Measurements from ENCODE around the gene NECTIN2.

NECTIN2 gene

GRCh38 chr19:44867578-44867977 is 21.5 kb downstream of the NECTIN2 start:
- Histone ChIP-seq H3F3A (ENCODE audit: insufficient read depth, low read length) (no peaks in the 10 kb centered on the region), H3K27ac (ENCODE audit: low read length) (no peak overlapping the region), H3K4me2 (ENCODE audit: low read depth, low read length) (no peak overlapping the region), H4K20me1 (ENCODE audit: insufficient read depth, low read length) (no peaks in the 10 kb centered on the region), H3K79me2 (ENCODE audit: low read length) (no peaks in the 10 kb centered on the region), H3K36me3 (replicated peaks; ENCODE audit: insufficient read depth, low read length) (no peaks in the 10 kb centered on the region), H3K9me2 (replicated peaks; ENCODE audit: insufficient read depth, low read length) (no peaks in the 10 kb centered on the region), H3K4me1 (ENCODE audit: low read length) (no peaks in the 10 kb centered on the region), H2AFZ (ENCODE audit: low read length) (no peak overlapping the region), H3K4me3 (ENCODE audit: low read length) (no peak overlapping the region), H3K9ac (ENCODE audit: low read length) (no peak overlapping the region), H3K27me3 (replicated peaks; ENCODE audit: insufficient read depth, low read length) (peaks cover 78% of the 10 kb centered on the region), H3K9me3 (replicated peaks; ENCODE audit: insufficient read depth, low read length) (no peaks in the 10 kb centered on the region)
- no peak for TF ChIP-seq EZH2phosphoT487 (IDR thresholded peaks at IDR 0.05; ENCODE audit: low read length)
- no peak for TF ChIP-seq EZH2 (optimal IDR thresholded peaks at IDR 0.05; ENCODE audit: low read depth, low read length)
- TF ChIP-seq CTCF (IDR thresholded peaks at IDR 0.05; ENCODE audit: low read length), result no peak
- no peak for DNase-seq

GRCh38 chr19:44869733-44870470 is 23.8 kb downstream of the NECTIN2 start:
- no peak overlapping the region for H3K9ac ChIP-seq (ENCODE audit: low read length)
- no peaks in the 10 kb centered on the region for H4K20me1 ChIP-seq (ENCODE audit: insufficient read depth, low read length)
- H3K27ac ChIP-seq (ENCODE audit: low read length), result no peak overlapping the region
- H3K9me3 ChIP-seq (replicated peaks; ENCODE audit: insufficient read depth, low read length), result no peaks in the 10 kb centered on the region
- no peaks in the 10 kb centered on the region for H3K79me2 ChIP-seq (ENCODE audit: low read length)
- H3F3A ChIP-seq (ENCODE audit: insufficient read depth, low read length), result no peaks in the 10 kb centered on the region
- H2AFZ ChIP-seq (ENCODE audit: low read length), result no peak overlapping the region
- H3K27me3 ChIP-seq (replicated peaks; ENCODE audit: insufficient read depth, low read length), result peaks cover 89% of the 10 kb centered on the region
- no peaks in the 10 kb centered on the region for H3K9me2 ChIP-seq (replicated peaks; ENCODE audit: insufficient read depth, low read length)
- no peak for TF ChIP-seq EZH2phosphoT487 (IDR thresholded peaks at IDR 0.05; ENCODE audit: low read length)
- TF ChIP-seq CTCF (IDR thresholded peaks at IDR 0.05; ENCODE audit: low read length), result no peak
- no peak for TF ChIP-seq EZH2 (optimal IDR thresholded peaks at IDR 0.05; ENCODE audit: low read depth, low read length)
- H3K4me2 ChIP-seq (ENCODE audit: low read depth, low read length), result no peak overlapping the region
- H3K4me1 ChIP-seq (ENCODE audit: low read length), result no peaks in the 10 kb centered on the region
- H3K4me3 ChIP-seq (ENCODE audit: low read length), result no peak overlapping the region
- no peak for DNase-seq
- no peaks in the 10 kb centered on the region for H3K36me3 ChIP-seq (replicated peaks; ENCODE audit: insufficient read depth, low read length)

DNA sequence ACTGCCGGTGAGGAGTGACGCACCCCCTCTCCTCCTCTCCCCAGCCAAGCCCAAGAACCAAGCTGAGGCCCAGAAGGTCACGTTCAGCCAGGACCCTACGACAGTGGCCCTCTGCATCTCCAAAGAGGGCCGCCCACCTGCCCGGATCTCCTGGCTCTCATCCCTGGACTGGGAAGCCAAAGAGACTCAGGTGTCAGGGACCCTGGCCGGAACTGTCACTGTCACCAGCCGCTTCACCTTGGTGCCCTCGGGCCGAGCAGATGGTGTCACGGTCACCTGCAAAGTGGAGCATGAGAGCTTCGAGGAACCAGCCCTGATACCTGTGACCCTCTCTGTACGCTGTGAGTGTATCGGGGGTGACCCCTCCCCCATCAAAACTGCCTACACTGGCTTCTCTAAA is 25.7 kb downstream of the NECTIN2 start:
- Histone ChIP-seq H3K4me2 (ENCODE audit: low read depth, low read length) (no peak overlapping the region), H3K9me2 (replicated peaks; ENCODE audit: insufficient read depth, low read length) (no peaks in the 10 kb centered on the region), H3K36me3 (replicated peaks; ENCODE audit: insufficient read depth, low read length) (no peaks in the 10 kb centered on the region), H3K27me3 (replicated peaks; ENCODE audit: insufficient read depth, low read length) (peaks cover 89% of the 10 kb centered on the region), H3K79me2 (ENCODE audit: low read length) (no peaks in the 10 kb centered on the region), H3K9ac (ENCODE audit: low read length) (no peak overlapping the region), H3F3A (ENCODE audit: insufficient read depth, low read length) (no peaks in the 10 kb centered on the region), H3K4me1 (ENCODE audit: low read length) (no peaks in the 10 kb centered on the region), H4K20me1 (ENCODE audit: insufficient read depth, low read length) (no peaks in the 10 kb centered on the region), H3K27ac (ENCODE audit: low read length) (no peak overlapping the region), H2AFZ (ENCODE audit: low read length) (no peak overlapping the region), H3K9me3 (replicated peaks; ENCODE audit: insufficient read depth, low read length) (no peaks in the 10 kb centered on the region), H3K4me3 (ENCODE audit: low read length) (no peak overlapping the region)
- no peak for DNase-seq
- TF ChIP-seq EZH2phosphoT487 (IDR thresholded peaks at IDR 0.05; ENCODE audit: low read length), result no peak

GRCh38 chr19:44872661-44873060 is 26.6 kb downstream of the NECTIN2 start:
- Histone ChIP-seq H3K36me3 (replicated peaks; ENCODE audit: insufficient read depth, low read length) (no peaks in the 10 kb centered on the region), H4K20me1 (ENCODE audit: insufficient read depth, low read length) (no peaks in the 10 kb centered on the region)
- DNase-seq, result no peak

More at GRCh38 chr19:44872661-44873060, 26.6 kb downstream of the NECTIN2 start:
- no peaks in the 10 kb centered on the region for H3K4me1 ChIP-seq (ENCODE audit: low read length)
- H3K27me3 ChIP-seq (replicated peaks; ENCODE audit: insufficient read depth, low read length), result peaks cover 91% of the 10 kb centered on the region
- H3K4me3 ChIP-seq (ENCODE audit: low read length), result no peak overlapping the region
- no peak for TF ChIP-seq CTCF (IDR thresholded peaks at IDR 0.05; ENCODE audit: low read length)
- no peak for TF ChIP-seq EZH2 (optimal IDR thresholded peaks at IDR 0.05; ENCODE audit: low read depth, low read length)
- TF ChIP-seq EZH2phosphoT487 (IDR thresholded peaks at IDR 0.05; ENCODE audit: low read length), result no peak
- no peaks in the 10 kb centered on the region for H3K9me3 ChIP-seq (replicated peaks; ENCODE audit: insufficient read depth, low read length)
- no peak overlapping the region for H3K27ac ChIP-seq (ENCODE audit: low read length)
- no peak overlapping the region for H3K9ac ChIP-seq (ENCODE audit: low read length)
- H3K79me2 ChIP-seq (ENCODE audit: low read length), result no peaks in the 10 kb centered on the region
- H3K9me2 ChIP-seq (replicated peaks; ENCODE audit: insufficient read depth, low read length), result no peaks in the 10 kb centered on the region
- no peak overlapping the region for H3K4me2 ChIP-seq (ENCODE audit: low read depth, low read length)
- no peak overlapping the region for H2AFZ ChIP-seq (ENCODE audit: low read length)
- H3F3A ChIP-seq (ENCODE audit: insufficient read depth, low read length), result no peaks in the 10 kb centered on the region
